Gastrocnemius medialis (tissue), 4 donors: ENCODE results near the gene NFASC. TPM values are rescaled to one million over a fixed set of nuclear protein-coding genes. Genes with fewer than 3 reads are reported as not detected.

Experiments
- ATAC-seq, 2 donors: fragments of 150-250 bp; one replicate each; pipeline ENCODE4 v1.9.1; 2016
- DNase-seq, 2 donors: peaks; one replicate each; pipeline ENCODE4 v3.0.0-alpha.2; 2019
- H3K27ac ChIP-seq, 4 donors: fragments of 200-600 bp; sonication (generic); 1 replicate in 1 of 4; 2 replicates in 3 of 4; pipeline ENCODE4 v1.5.1; 2016 to 2018; ENCODE audit warnings: mild to moderate bottlenecking in 2 of 4, moderate library complexity in 1 of 4
- H3K27me3 ChIP-seq, 3 donors: fragments of 200-600 bp; sonication (generic) in 2 of 3; 1 replicate in 1 of 3; 2 replicates in 2 of 3; pipeline versions ENCODE4 v1.5.1 to v1.6.0; 2016 to 2019; ENCODE audit warnings: mild to moderate bottlenecking in 1 of 3, moderate library complexity in 1 of 3
- H3K36me3 ChIP-seq, 2 donors: fragments of 200-600 bp; sonication (generic) in 1 of 2; one replicate each; pipeline ENCODE4 v1.5.1; 2017 to 2018
- H3K4me1 ChIP-seq, 2 donors: fragments of 200-600 bp; sonication (generic) in 1 of 2; one replicate each; pipeline ENCODE4 v1.5.1; 2016 to 2017; ENCODE audit warnings: mild to moderate bottlenecking in 2 of 2
- H3K4me3 ChIP-seq, 4 donors: fragments of 200-600 bp; sonication (generic) in 3 of 4; 1 replicate in 1 of 4; 2 replicates in 3 of 4; pipeline ENCODE4 v1.5.1; 2016 to 2019; ENCODE audit warnings: mild to moderate bottlenecking in 2 of 4
- H3K9me3 ChIP-seq, 3 donors: fragments of 200-600 bp; sonication (generic) in 2 of 3; 1 replicate in 1 of 3; 2 replicates in 2 of 3; pipeline ENCODE4 v1.5.1; 2016 to 2019
- CTCF ChIP-seq, 5 experiments: fragments of 450-650 bp in 3 of 5; fragments of 200-600 bp in 2 of 5; sonication (generic) in 2 of 5; IDR thresholded peaks in 4 of 5; conservative IDR thresholded peaks in 1 of 5; 1 replicate in 4 of 5; 2 replicates in 1 of 5; pipeline ENCODE4 v1.5.1; 2016 to 2019; ENCODE audit warnings: antibody characterized with exemption in 5 of 5, mild to moderate bottlenecking in 3 of 5, moderate library complexity in 3 of 5
- POLR2A ChIP-seq, 2 donors: fragments of 450-650 bp; IDR thresholded peaks; one replicate each; pipeline ENCODE4 v1.6.1; 2017; ENCODE audit warnings: antibody characterized with exemption in 2 of 2, mild to moderate bottlenecking in 2 of 2, moderate library complexity in 2 of 2
- in situ Hi-C, 4 donors: fragments of 200-750 bp; cut with MboI; loops; one replicate each; pipeline versions ENCODE4 v1.15.0 to v1.8.0; 2017; ENCODE audit warnings: low sequenced_read_pairs in 4 of 4
- intact Hi-C: fragments of 100-400 bp; cut with DNase I; formaldehyde crosslinking; loops from one replicate; pipeline ENCODE4 v1.15.1; 2023; ENCODE audit warnings: low total_unique reads
- total RNA-seq, 4 donors: library from RNA; depleted of rRNA; stranded (reverse); fragments of >200 nt; gene quantifications; one replicate each; pipeline versions ENCODE4 v1.1.0 to v1.2.3, GENCODE V29; 2016

NFASC gene
- total RNA-seq, 4 donors from 2014 or later: 0.75 to 4.7 (median 2.4) TPM

DNA sequence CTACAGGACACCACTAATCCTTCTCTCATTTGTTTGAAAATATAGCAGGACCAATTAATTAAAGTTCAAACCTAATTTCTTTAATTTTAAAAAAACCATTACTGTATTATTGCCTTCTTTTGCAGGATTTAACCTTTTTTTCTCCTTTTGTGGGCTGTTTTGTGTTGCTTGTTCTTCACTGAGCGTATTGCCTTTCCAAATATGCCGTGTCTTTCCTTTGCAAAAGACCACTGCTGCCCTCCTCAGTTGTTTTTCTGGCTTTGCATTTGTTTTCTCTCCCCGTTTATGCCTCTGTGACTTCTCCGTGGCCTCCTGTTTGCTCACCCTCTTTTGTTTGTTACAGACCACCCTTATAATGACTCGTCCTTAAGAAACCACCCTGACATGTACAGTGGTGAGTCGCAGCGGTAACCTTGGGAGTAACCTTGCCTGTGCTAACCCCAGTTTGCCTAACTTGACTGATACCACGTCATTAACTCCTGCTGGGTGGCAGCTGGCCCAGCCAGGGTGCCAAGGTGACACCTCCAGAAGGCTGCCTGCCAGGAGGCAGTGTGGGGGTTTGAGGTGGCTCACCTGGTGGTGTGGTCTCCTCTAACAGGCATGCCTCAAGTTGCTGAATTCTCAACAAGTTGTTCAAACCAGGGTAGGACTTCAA, 91.2 kb downstream of the NFASC start:
- no peak overlapping the region for H3K4me3 ChIP-seq
- no peak overlapping the region for H3K27ac ChIP-seq
- no peaks in the 10 kb centered on the region for H3K9me3 ChIP-seq
- no peaks in the 10 kb centered on the region for H3K27me3 ChIP-seq
- in situ Hi-C loops (no loop called here), intact Hi-C loops (no loop called here)
- DNase-seq (no peak), ATAC-seq (no peak)
- TF ChIP-seq POLR2A (IDR thresholded peaks at IDR 0.05): no peak
- no peaks in the 10 kb centered on the region for H3K36me3 ChIP-seq
- peaks cover 6 to 11% of the 10 kb centered on the region in 2 donors for H3K4me1 ChIP-seq

DNA sequence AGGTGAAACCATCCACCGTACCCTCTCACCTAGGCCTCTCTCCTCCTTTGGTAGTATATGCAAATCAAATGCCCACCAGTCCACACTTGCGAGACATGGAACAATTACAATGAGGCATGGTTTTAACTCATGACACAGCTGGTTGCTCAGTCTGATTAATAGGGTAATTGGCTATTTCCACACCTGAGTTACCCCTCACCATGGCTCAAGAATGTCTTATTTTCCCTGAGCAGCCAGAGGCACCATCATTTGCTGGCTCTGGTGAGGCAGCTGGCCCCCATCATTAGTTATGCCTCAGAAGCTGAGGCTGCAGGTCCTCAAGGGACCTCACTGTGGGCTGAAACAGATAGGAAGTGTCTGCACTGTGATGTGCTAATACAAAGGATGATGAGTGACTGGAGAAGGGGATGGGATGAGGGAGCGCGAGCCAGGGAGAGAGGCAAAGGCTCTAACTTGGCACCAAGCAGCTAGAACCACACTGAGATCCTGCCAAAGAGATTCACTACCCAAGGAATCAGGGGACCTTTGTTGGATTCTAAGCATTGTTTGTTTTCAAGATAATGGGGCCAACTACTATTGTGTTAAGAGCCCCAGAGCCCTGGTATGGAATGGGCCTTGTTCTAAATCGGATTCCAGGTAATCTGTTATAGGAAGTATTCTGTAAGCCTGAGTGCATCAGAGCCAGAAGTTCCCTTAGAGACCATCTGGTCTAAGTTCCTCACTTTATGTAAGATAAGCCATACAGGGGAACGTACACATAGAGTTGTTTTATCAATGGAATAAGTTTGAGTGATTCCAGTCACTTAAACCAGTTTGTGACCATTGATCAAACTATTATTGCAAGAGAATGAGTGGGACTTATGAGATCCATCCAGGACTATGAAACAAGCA, 92.3 kb downstream of the NFASC start:
- Histone ChIP-seq H3K9me3 (no peaks in the 10 kb centered on the region), H3K36me3 (no peaks in the 10 kb centered on the region), H3K27me3 (no peaks in the 10 kb centered on the region), H3K27ac (no peak overlapping the region), H3K4me3 (no peak overlapping the region), H3K4me1 (peaks cover 6 to 11% of the 10 kb centered on the region in 2 donors)
- intact Hi-C loops (no loop called here), in situ Hi-C loops (no loop called here)
- DNase-seq (no peak), ATAC-seq (no peak)
- TF ChIP-seq POLR2A (IDR thresholded peaks at IDR 0.05) (no peak), CTCF (IDR thresholded peaks at IDR 0.05 in 4 of 5, conservative IDR thresholded peaks at IDR 0.05 in 1 of 5) (no peak)

- intact Hi-C loops (no loop called here), in situ Hi-C loops (no loop called here)
- DNase-seq: no peak
- Histone ChIP-seq H3K27ac (no peak overlapping the region), H3K4me1 (no peaks in the 10 kb centered on the region), H3K4me3 (no peak overlapping the region), H3K27me3 (peaks cover 0 to 8% (median 3%) of the 10 kb centered on the region in 3 donors), H3K9me3 (no peaks in the 10 kb centered on the region), H3K36me3 (no peaks in the 10 kb centered on the region)
- ATAC-seq: no peak
- no peak for TF ChIP-seq CTCF (IDR thresholded peaks at IDR 0.05 in 4 of 5, conservative IDR thresholded peaks at IDR 0.05 in 1 of 5)
- TF ChIP-seq POLR2A (IDR thresholded peaks at IDR 0.05): no peak
These were observed 96.8 kb downstream of the NFASC start for GRCh38 chr1:204967451-204967850.

DNA sequence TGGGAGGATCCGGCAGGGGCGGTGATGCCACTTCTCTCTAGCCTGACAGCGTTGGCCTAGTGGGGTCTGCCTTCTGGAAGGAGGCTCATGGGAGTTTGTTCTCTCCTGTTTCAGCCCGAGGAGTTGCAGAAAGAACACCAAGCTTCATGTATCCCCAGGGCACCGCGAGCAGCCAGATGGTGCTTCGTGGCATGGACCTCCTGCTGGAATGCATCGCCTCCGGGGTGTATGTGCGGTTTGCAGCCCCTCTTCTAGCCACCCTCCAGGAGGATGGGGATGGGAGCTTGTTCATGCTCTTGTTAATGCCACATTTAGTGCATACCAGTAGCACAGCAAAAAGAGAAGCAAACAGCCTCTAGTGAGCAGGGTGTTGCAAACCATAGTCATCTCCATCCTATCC, 97.5 kb downstream of the NFASC start:
- H3K4me1 ChIP-seq: no peaks in the 10 kb centered on the region
- H3K9me3 ChIP-seq: no peaks in the 10 kb centered on the region
- no peak overlapping the region for H3K4me3 ChIP-seq
- no peaks in the 10 kb centered on the region for H3K36me3 ChIP-seq
- in situ Hi-C loops: no loop called here
- H3K27ac ChIP-seq: no peak overlapping the region
- DNase-seq (no peak), ATAC-seq (no peak)
- peaks cover 0 to 8% (median 3%) of the 10 kb centered on the region in 3 donors for H3K27me3 ChIP-seq
- intact Hi-C loops: no loop called here
- TF ChIP-seq POLR2A (IDR thresholded peaks at IDR 0.05) (no peak), CTCF (IDR thresholded peaks at IDR 0.05 in 4 of 5, conservative IDR thresholded peaks at IDR 0.05 in 1 of 5) (no peak)

GRCh38 chr1:204968951-204969350, 98.3 kb downstream of the NFASC start:
- intact Hi-C loops (no loop called here), in situ Hi-C loops (no loop called here)
- peaks cover 0 to 8% (median 3%) of the 10 kb centered on the region in 3 donors for H3K27me3 ChIP-seq
- no peak overlapping the region for H3K4me3 ChIP-seq
- H3K36me3 ChIP-seq: no peaks in the 10 kb centered on the region
- no peak for ATAC-seq
- no peak overlapping the region for H3K27ac ChIP-seq
- H3K4me1 ChIP-seq: no peaks in the 10 kb centered on the region
- TF ChIP-seq CTCF (IDR thresholded peaks at IDR 0.05 in 4 of 5, conservative IDR thresholded peaks at IDR 0.05 in 1 of 5): no peak
- TF ChIP-seq POLR2A (IDR thresholded peaks at IDR 0.05): no peak
- DNase-seq: no peak
- no peaks in the 10 kb centered on the region for H3K9me3 ChIP-seq
